T-cell (primary cell): Measurements from ENCODE around the gene RNF5. TPM values are rescaled to one million over a fixed set of nuclear protein-coding genes. Genes with fewer than 3 reads are reported as not detected.
A peak's percentile ranks its signal among the peaks of the same experiment; 100 is the strongest.

Experiments used
- ATAC-seq, 4 experiments: fragments of 200-7000 bp in 3 of 4; fragments of 150-1000 bp in 1 of 4; cut with Tn5 transposase; replicated peaks in 1 of 4; 1 replicate in 3 of 4; 2 replicates in 1 of 4; pipeline ENCODE4 v1.10.0; 2021; ENCODE audit warnings: moderate library complexity in 3 of 4, mild to moderate bottlenecking in 2 of 4, moderate number of reproducible peaks in 1 of 4
- CTCF ChIA-PET, 2 donors: fragments of 300-600 bp; sonication (Branson Sonifier 250); formaldehyde crosslinking; loops; one replicate each; lab custom pipeline; 2022; ENCODE audit warnings: antibody characterized with exemption in 2 of 2; lab: Charles Lee
- POLR2A ChIA-PET, 2 donors: fragments of 300-600 bp; sonication (Branson Sonifier 250); formaldehyde crosslinking; loops; one replicate each; lab custom pipeline; 2022; ENCODE audit warnings: antibody characterized with exemption in 2 of 2; lab: Charles Lee
- DNase-seq, 35 experiments: peaks; one replicate each; pipeline versions ENCODE4 v3.0.0 to v3.0.0-alpha.2; 2013 to 2023
- H3K27ac ChIP-seq: one replicate; pipeline ENCODE4 v1.5.1; 2013; ENCODE audit warnings: low read length
- H3K27me3 ChIP-seq, 2 experiments: replicated peaks in 1 of 2; 1 replicate in 1 of 2; 2 replicates in 1 of 2; pipeline versions ENCODE4 v1.6.1 to v1.7.0; 2013; ENCODE audit warnings: low read length in 1 of 2, mixed read lengths in 1 of 2; ENCODE audit not compliant: control insufficient read depth in 2 of 2, insufficient read depth in 2 of 2; ENCODE audit errors: extremely low read depth in 1 of 2
- H3K36me3 ChIP-seq, 2 donors: 1 replicate in 1 of 2; 2 replicates in 1 of 2; pipeline versions ENCODE4 v1.6.1 to v1.7.0; 2013; ENCODE audit warnings: low read length in 1 of 2; ENCODE audit not compliant: control insufficient read depth in 2 of 2, insufficient read depth in 1 of 2; ENCODE audit errors: extremely low read depth in 1 of 2
- H3K4me1 ChIP-seq, 2 experiments: 1 replicate in 1 of 2; 2 replicates in 1 of 2; pipeline versions ENCODE4 v1.6.1 to v1.7.0; 2013; ENCODE audit warnings: low read length in 2 of 2, mixed read lengths in 1 of 2; ENCODE audit not compliant: insufficient read depth in 2 of 2, control insufficient read depth in 1 of 2; ENCODE audit errors: extremely low read depth in 1 of 2
- H3K4me3 ChIP-seq, 2 donors: 1 replicate in 1 of 2; 2 replicates in 1 of 2; pipeline versions ENCODE4 v1.5.1 to v1.7.0; 2013; ENCODE audit warnings: mild to moderate bottlenecking in 2 of 2, low read length in 1 of 2, moderate library complexity in 1 of 2; ENCODE audit not compliant: control insufficient read depth in 1 of 2; ENCODE audit errors: extremely low read depth in 1 of 2
- H3K9me3 ChIP-seq: 2 replicates; pipeline ENCODE4 v1.7.0; 2013
- H3K27ac Mint-ChIP-seq, 2 donors: one replicate each; pipeline ENCODE4 v1.8.0; 2020 to 2021; ENCODE audit warnings: mild to moderate bottlenecking in 2 of 2, mixed read lengths in 2 of 2
- H3K27me3 Mint-ChIP-seq, 2 donors: one replicate each; pipeline ENCODE4 v1.8.0; 2021 to 2022; ENCODE audit warnings: mixed read lengths in 2 of 2
- H3K36me3 Mint-ChIP-seq: one replicate; pipeline ENCODE4 v1.8.0; 2021; ENCODE audit warnings: mixed read lengths
- H3K4me1 Mint-ChIP-seq, 3 donors: one replicate each; pipeline ENCODE4 v1.8.0; 2020 to 2022; ENCODE audit warnings: mixed read lengths in 3 of 3, mild to moderate bottlenecking in 1 of 3
- H3K4me3 Mint-ChIP-seq, 3 donors: one replicate each; pipeline ENCODE4 v1.8.0; 2020 to 2022; ENCODE audit warnings: mild to moderate bottlenecking in 3 of 3, mixed read lengths in 3 of 3, moderate library complexity in 3 of 3
- H3K9me3 Mint-ChIP-seq, 3 donors: one replicate each; pipeline ENCODE4 v1.8.0; 2020 to 2022; ENCODE audit warnings: mixed read lengths in 3 of 3
- WGBS: methylation state at CpG from one replicate; pipeline ENCODE4 v1.1.5; 2013; ENCODE audit warnings: missing lambda C conversion rate; ENCODE audit not compliant: insufficient coverage; 5-methylcytosine and 5-hydroxymethylcytosine counted together
- total RNA-seq, 35 experiments: library from RNA in 6 of 35; stranded (reverse) in 6 of 35; fragments of 120-200 nt in 1 of 35; gene quantifications; one replicate each; pipeline versions ENCODE4 v1.2.1 to v1.2.4 and lab custom pipeline; 2013 to 2026

The RNF5 gene
- total RNA-seq, 5 donors from 2014 or later (not counting 1 experiment from before 2014, with no cell fraction given) = 23.6 to 49.3 (median 44.6) TPM

GRCh38 chr6:32177183-32177787 lies 920 bp upstream of the RNF5 start:
- under 1% methylated on average over 13 of the region's 20 CpGs for WGBS
- Mint-ChIP-seq H3K9me3 (no peaks in the 10 kb centered on the region), H3K36me3 (peaks cover 17% of the 10 kb centered on the region), H3K4me1 (peaks cover 79 to 88% (median 83%) of the 10 kb centered on the region in 3 donors), H3K27ac (peak overlapping the region; percentile 96 to 99), H3K4me3 (peak overlapping the region; percentile 92 to 98 (median 95)), H3K27me3 (no peaks in the 10 kb centered on the region)
- H3K36me3 ChIP-seq = peaks cover 0 to 23% of the 10 kb centered on the region in 2 donors
- ATAC-seq (peak in 3 of 4 experiments; percentile 0 to 5 (median 4)), DNase-seq (peak in 5 of 35 experiments; percentile 11 to 36 (median 18))
- ChIA-PET POLR2A (interaction anchor here in 1 of 2 donors (1.1 kb wide), 1 partner anchor 16 kb away, joined by 3 read pairs; the partner anchor contains the start of gene GPSM3), CTCF (interaction anchor here in 1 of 2 donors (0.6 to 1.4 kb wide), 5 partner anchors 16 to 1019 kb away, joined by 3 to 6 read pairs (median 3); partner anchors contain the start of genes ATF6B, FKBPL, GPSM3 and TCF19)
- H3K27ac ChIP-seq = peak overlapping the region; percentile 94
- H3K9me3 ChIP-seq = no peaks in the 10 kb centered on the region
- H3K4me1 ChIP-seq = peaks cover 46 to 65% of the 10 kb centered on the region in 2 experiments
- no peaks in the 10 kb centered on the region for H3K27me3 ChIP-seq
- peak overlapping the region; percentile 82 to 83 for H3K4me3 ChIP-seq

GRCh38 chr6:32178547-32179440 lies 589 bp downstream of the RNF5 start:
- peak in 1 of 35 experiments; percentile 9 for DNase-seq
- Mint-ChIP-seq H3K9me3 (no peaks in the 10 kb centered on the region), H3K4me3 (peak overlapping the region; percentile 92 to 98 (median 95)), H3K36me3 (peaks cover 17% of the 10 kb centered on the region), H3K4me1 (peaks cover 72 to 80% (median 80%) of the 10 kb centered on the region in 3 donors), H3K27me3 (no peaks in the 10 kb centered on the region), H3K27ac (peak overlapping the region; percentile 96 to 99)
- ATAC-seq = no peak
- H3K4me3 ChIP-seq = peak overlapping the region; percentile 78 to 83
- CTCF ChIA-PET = interaction anchor here (0.5 to 0.6 kb wide), 3 partner anchors 84 to 1686 kb away, joined by 3 read pairs; no protein-coding TSS in a partner anchor
- POLR2A ChIA-PET = interaction anchor here (0.6 to 1.1 kb wide), 3 partner anchors 14 to 51 kb away, joined by 4 to 6 read pairs (median 5); partner anchors contain the start of gene ATF6B (in 1 of the 2)
- H3K4me1 ChIP-seq = peaks cover 32 to 70% of the 10 kb centered on the region in 2 experiments
- H3K9me3 ChIP-seq = no peaks in the 10 kb centered on the region
- no peaks in the 10 kb centered on the region for H3K27me3 ChIP-seq
- H3K36me3 ChIP-seq = peaks cover 0 to 37% of the 10 kb centered on the region in 2 donors
- H3K27ac ChIP-seq = peak overlapping the region; percentile 94
- 2% methylated on average over 22 of the region's 24 CpGs for WGBS

GRCh38 chr6:32179766-32180405 lies 1.7 kb downstream of the RNF5 start:
- ATAC-seq (no peak), DNase-seq (no peak)
- H3K9me3 Mint-ChIP-seq = no peaks in the 10 kb centered on the region
- H3K36me3 ChIP-seq = peaks cover 4 to 45% of the 10 kb centered on the region in 2 donors
- no peak overlapping the region for H3K4me3 ChIP-seq
- peak overlapping the region; percentile 92 to 98 (median 95) for H3K4me3 Mint-ChIP-seq
- no peak overlapping the region for H3K27ac ChIP-seq
- H3K27ac Mint-ChIP-seq = peak overlapping the region; percentile 96 to 99
- 88% methylated on average over 6 of the region's 10 CpGs for WGBS
- H3K4me1 Mint-ChIP-seq = peaks cover 67 to 76% (median 69%) of the 10 kb centered on the region in 3 donors
- H3K4me1 ChIP-seq = peaks cover 23 to 67% of the 10 kb centered on the region in 2 experiments
- H3K27me3 ChIP-seq = no peaks in the 10 kb centered on the region
- H3K9me3 ChIP-seq = no peaks in the 10 kb centered on the region
- POLR2A ChIA-PET = interaction anchor here in 1 of 2 donors (1.1 kb wide), 1 partner anchor 52 kb away, joined by 6 read pairs; the partner anchor contains the start of gene ATF6B
- peaks cover 17% of the 10 kb centered on the region for H3K36me3 Mint-ChIP-seq
- no peaks in the 10 kb centered on the region for H3K27me3 Mint-ChIP-seq
- CTCF ChIA-PET = interaction anchor here in 1 of 2 donors (0.6 kb wide), 1 partner anchor 1687 kb away, joined by 3 read pairs; no protein-coding TSS in a partner anchor

GRCh38 chr6:32181148-32181702 lies 3.0 kb downstream of the RNF5 start:
- Histone ChIP-seq H3K36me3 (peaks cover 4 to 49% of the 10 kb centered on the region in 2 donors), H3K4me1 (peaks cover 16 to 64% of the 10 kb centered on the region in 2 experiments)
- CTCF ChIA-PET = interaction anchor here in 1 of 2 donors (0.7 kb wide), 1 partner anchor 74 kb away, joined by 3 read pairs; no protein-coding TSS in a partner anchor

GRCh38 chr6:32181915-32182529 lies 3.8 kb downstream of the RNF5 start:
- DNase-seq = no peak
- 100% methylated on average over 7 of the region's 10 CpGs for WGBS
- H3K27ac Mint-ChIP-seq = no peak overlapping the region

More at GRCh38 chr6:32181148-32181702, 3.0 kb downstream of the RNF5 start:
- no peak overlapping the region for H3K27ac ChIP-seq
- Mint-ChIP-seq H3K4me1 (peaks cover 66 to 75% (median 67%) of the 10 kb centered on the region in 3 donors), H3K9me3 (no peaks in the 10 kb centered on the region), H3K4me3 (no peak overlapping the region), H3K27me3 (no peaks in the 10 kb centered on the region), H3K36me3 (peaks cover 25% of the 10 kb centered on the region), H3K27ac (peak overlapping the region; percentile 79 to 99)
- ATAC-seq (no peak), DNase-seq (no peak)
- 95% methylated on average over 7 of the region's 15 CpGs for WGBS
- H3K9me3 ChIP-seq = no peaks in the 10 kb centered on the region
- POLR2A ChIA-PET = no interaction called here
- H3K27me3 ChIP-seq = no peaks in the 10 kb centered on the region
- no peak overlapping the region for H3K4me3 ChIP-seq

More at GRCh38 chr6:32181915-32182529, 3.8 kb downstream of the RNF5 start:
- Histone ChIP-seq H3K27me3 (no peaks in the 10 kb centered on the region), H3K4me1 (peaks cover 9 to 64% of the 10 kb centered on the region in 2 experiments), H3K36me3 (peaks cover 4 to 57% of the 10 kb centered on the region in 2 donors), H3K4me3 (no peak overlapping the region), H3K9me3 (no peaks in the 10 kb centered on the region), H3K27ac (no peak overlapping the region)
- H3K27me3 Mint-ChIP-seq = no peaks in the 10 kb centered on the region
- CTCF ChIA-PET = interaction anchor here in 1 of 2 donors (0.7 kb wide), 1 partner anchor 75 kb away, joined by 3 read pairs; no protein-coding TSS in a partner anchor
- no peak for ATAC-seq
- peaks cover 32% of the 10 kb centered on the region for H3K36me3 Mint-ChIP-seq
- no peaks in the 10 kb centered on the region for H3K9me3 Mint-ChIP-seq
- POLR2A ChIA-PET = interaction anchor here in 1 of 2 donors (0.6 kb wide), 1 partner anchor 798 kb away, joined by 4 read pairs; no protein-coding TSS in a partner anchor
- peaks cover 66 to 75% (median 67%) of the 10 kb centered on the region in 3 donors for H3K4me1 Mint-ChIP-seq
- H3K4me3 Mint-ChIP-seq = no peak overlapping the region
